ENCODE measurements around the gene SELENOF.
A peak's percentile ranks its signal among the peaks of the same experiment; 100 is the strongest.

Gene SELENOF

DNA sequence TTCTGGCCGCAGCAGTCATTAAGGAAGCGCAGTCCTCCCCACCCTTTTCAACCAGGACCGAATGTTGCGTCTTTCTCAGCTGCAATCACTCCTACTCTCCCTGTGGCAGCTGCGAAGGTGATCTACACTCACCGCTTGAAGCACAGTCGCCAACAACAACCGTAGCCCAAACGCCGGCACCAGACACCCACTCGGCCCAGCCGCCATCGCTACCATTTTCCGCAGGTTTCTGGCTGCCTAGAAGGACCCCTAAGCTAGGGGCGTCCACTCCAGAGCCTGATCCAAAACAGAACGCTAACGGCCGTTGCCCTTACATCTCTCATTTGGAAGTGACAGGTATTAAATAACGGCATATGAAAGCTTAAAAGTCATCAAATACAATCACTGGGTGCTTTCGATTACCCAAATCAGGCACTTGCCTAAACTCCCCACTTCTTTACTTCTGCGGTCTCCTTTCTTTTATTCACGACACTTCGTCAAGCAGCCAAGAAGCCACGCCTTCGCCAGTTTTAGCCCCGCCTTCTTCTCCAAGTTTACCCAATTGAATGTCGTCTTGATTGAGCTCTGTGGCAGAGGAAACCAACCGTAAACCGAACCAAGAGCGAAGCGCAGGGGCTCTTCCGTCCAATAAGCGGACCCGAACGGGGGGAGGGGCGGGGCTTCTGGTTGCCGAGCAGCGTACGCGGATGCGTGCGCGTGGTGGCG is at the start of gene SELENOF:
TSS of gene SELENOF (minus strand) at position 231 of the 705 bp plus-strand sequence. CDS start at position 216, 15 bp downstream.
- TF ChIP-seq CTCF (conservative IDR thresholded peaks at IDR 0.05; ENCODE audit: control insufficient read depth, insufficient read depth, low read depth, low read length): no peak
- DNase-seq (ENCODE audit: low read depth): peak; percentile 100
- peak within 1 kb of the TSS; percentile 99 for H3K4me3 ChIP-seq (ENCODE audit: control insufficient read depth, low read depth, low read length)

- no peak for TF ChIP-seq CTCF (conservative IDR thresholded peaks at IDR 0.05; ENCODE audit: control insufficient read depth, insufficient read depth, low read depth, low read length)
- DNase-seq (ENCODE audit: low read depth): no peak
- no peak overlapping the region for H3K4me3 ChIP-seq (ENCODE audit: control insufficient read depth, low read depth, low read length)
Observed at GRCh38 chr1:86960548-86960947, 46.6 kb upstream of the SELENOF start.

DNA sequence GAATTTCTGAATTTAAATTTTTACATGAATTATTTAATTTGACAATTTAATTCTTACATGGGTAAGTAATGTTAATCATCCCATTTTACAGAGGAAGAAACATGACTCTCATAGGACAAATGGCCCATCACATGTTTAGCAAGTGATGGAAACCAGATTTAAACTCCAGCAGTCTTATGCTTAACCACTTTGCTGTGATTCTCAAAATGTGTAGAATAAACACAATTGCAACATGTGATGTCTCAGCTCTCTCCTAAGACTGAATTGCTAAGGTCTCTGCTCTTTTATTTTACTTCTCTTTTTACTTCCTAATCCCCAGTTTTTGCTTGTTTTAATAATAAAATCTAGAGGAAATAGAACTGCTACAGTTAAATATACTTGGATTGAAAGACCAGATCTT is 43.3 kb upstream of the SELENOF start:
- H3K4me3 ChIP-seq (ENCODE audit: control insufficient read depth, low read depth, low read length): no peak overlapping the region
- DNase-seq (ENCODE audit: low read depth): peak; percentile 30
- TF ChIP-seq CTCF (conservative IDR thresholded peaks at IDR 0.05; ENCODE audit: control insufficient read depth, insufficient read depth, low read depth, low read length): no peak

- no peak for DNase-seq (ENCODE audit: low read depth)
- no peak for TF ChIP-seq CTCF (conservative IDR thresholded peaks at IDR 0.05; ENCODE audit: control insufficient read depth, insufficient read depth, low read depth, low read length)
- H3K4me3 ChIP-seq (ENCODE audit: control insufficient read depth, low read depth, low read length): no peak overlapping the region
Observed at GRCh38 chr1:86956221-86956620, 42.3 kb upstream of the SELENOF start.

DNA sequence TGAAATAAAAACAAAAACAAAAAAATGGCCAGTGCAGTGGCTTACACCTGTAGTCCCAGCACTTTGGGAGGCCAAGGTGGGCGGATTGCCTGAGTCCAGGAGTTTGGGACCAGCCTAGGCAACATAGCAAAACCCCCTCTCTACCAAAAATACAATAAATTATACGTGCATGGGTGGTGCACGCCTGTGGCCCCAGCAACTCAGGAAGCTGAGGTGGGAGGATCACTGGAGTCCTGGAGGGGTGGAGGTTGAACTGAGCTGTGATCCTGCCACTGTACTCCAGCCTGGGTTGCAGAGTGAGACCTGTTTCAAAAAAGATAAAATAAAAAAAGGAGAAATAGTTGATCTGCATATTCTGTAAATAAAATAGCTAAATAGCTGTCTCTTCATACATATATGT is 41.8 kb upstream of the SELENOF start:
- H3K4me3 ChIP-seq (ENCODE audit: control insufficient read depth, low read depth, low read length): no peak overlapping the region
- no peak for DNase-seq (ENCODE audit: low read depth)
- TF ChIP-seq CTCF (conservative IDR thresholded peaks at IDR 0.05; ENCODE audit: control insufficient read depth, insufficient read depth, low read depth, low read length): no peak

- no peak for TF ChIP-seq CTCF (conservative IDR thresholded peaks at IDR 0.05; ENCODE audit: control insufficient read depth, insufficient read depth, low read depth, low read length)
- no peak overlapping the region for H3K4me3 ChIP-seq (ENCODE audit: control insufficient read depth, low read depth, low read length)
- no peak for DNase-seq (ENCODE audit: low read depth)
Observed at GRCh38 chr1:86953167-86953566, 39.2 kb upstream of the SELENOF start.
